ENCODE data around the gene SNRNP48.

- TF ChIP-seq CTCF (IDR thresholded peaks at IDR 0.05; ENCODE audit: poor library complexity) = no peak
- no peak for TF ChIP-seq EZH2 (IDR thresholded peaks at IDR 0.05; ENCODE audit: borderline replicate concordance)
Observed at GRCh38 chr6:7559196-7559595, 30.8 kb upstream of the SNRNP48 start.
